Stimulated activated CD8-positive, alpha-beta memory T cell treated with anti-CD3 and anti-CD28 coated beads, Interleukin-15, amount 100 ng/mL, for 1 hour (primary cell): Measurements from ENCODE around the gene MFAP2.
A peak's percentile ranks its signal among the peaks of the same experiment; 100 is the strongest.
"Not testable (repeated sequence)": the region's sequence is repeated elsewhere in the genome, so short reads cannot be mapped to it uniquely, and the experiment has no call there.

ENCODE experiments used
- DNase-seq: peaks from one replicate; pipeline ENCODE4 v3.0.0-alpha.2; 2020; ENCODE audit warnings: low read depth

Gene MFAP2

DNA sequence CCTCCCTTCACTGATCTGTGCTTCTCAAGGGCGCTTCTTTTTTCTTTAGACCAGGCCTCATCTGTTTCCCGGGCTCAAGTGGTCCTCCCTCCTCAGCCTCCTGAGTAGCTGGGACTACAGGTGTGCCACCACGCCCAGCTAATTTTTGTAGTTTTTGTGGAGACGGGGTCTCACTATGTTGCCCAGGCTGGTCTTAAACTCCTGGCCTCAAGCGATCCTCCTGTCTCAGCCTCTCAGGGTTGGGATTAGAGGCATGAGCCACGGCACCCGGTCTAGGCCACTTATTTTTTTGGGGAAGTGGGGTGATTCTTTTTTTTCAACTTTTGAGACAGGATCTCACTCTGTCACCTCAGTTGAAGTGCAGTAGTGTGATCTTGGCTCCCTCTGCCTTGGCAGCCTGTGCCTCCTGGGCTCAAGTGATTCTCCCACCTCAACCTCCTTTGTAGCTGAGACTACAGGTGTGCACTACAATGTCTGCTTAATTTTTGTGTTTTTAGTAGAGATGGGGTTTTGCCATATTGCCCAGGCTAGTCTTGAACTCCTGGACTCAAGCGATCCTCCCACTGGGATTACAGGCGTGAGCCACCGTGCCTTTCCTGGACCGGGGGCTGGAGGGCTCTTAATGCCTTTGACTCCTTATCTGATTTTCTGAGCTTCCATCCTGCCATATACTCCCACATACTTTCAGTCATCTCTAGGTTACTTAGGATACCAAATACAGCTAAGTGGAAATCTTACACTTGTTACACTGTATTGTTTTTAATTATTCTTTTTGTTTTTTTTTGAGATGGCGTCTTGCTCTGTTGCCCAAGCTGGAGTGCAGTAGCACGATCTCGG, 18.9 kb downstream of the MFAP2 start:
- no peak for DNase-seq

DNA sequence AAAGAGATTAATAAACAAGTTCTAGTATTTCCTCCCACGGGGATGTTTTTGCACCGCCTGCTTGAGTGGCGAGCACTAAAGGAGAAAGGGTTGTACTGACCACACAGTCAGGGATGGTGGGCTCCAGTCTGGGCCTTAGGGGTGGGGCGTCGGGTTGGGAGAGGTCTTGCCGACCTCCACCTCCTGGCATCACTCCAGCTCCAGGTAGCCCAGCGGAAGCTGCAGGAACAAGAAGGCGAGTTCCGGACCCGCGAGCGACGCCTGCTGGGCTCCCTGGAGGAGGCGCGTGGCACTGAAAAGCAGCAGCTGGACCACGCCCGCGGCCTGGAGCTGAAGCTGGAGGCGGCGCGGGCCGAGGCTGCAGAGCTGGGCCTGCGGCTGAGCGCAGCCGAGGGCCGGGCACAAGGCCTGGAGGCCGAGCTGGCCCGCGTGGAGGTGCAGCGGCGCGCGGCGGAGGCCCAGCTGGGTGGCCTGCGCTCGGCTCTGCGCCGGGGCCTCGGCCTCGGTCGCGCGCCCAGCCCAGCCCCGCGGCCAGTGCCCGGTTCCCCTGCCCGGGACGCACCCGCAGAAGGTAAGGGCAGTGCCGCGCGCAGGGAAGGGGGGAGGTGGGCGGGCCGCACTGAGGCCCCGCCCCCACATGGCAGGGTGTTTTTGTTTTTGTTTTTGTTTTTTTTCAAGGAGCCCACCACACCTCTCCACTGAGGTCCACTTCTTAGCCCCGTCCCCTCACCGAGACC, 19.7 kb downstream of the MFAP2 start:
- DNase-seq: peak; percentile 52

DNA sequence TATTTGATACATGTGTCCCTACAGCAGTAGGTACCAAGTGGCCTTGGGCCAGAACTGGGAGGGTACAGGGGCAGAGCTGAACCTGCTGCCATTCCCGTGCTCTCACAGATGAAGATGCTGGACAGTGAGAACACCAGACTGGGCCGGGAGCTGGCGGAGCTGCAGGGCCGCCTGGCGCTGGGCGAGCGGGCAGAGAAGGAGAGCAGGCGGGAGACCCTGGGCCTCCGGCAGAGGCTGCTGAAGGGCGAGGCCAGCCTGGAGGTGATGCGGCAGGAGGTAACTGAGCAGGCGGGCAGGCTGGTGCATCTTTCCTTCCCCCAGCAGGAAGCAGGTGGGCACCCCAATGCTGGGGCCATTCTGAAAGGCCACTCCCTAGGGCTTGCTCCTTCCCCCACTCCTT, 21.9 kb downstream of the MFAP2 start:
- DNase-seq: no peak

DNA sequence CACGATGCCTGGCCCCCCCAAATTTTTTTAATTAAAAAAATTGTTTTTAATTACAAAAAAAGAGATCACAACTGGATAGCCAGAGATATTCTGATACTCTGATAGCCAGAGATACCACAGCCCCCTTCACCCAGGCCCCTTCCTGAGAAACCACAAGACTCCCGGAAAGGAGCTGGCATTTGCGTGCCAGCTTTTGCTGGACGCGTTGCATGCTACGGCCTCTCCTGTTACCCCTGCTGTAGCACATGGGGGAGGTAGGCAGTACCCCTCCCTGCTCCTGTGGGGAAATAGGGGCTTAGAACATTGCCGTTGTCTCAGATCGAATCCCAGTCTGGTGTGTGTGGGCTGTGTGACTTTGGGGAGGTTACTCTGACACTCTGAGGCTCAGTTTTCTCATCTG, 22.7 kb downstream of the MFAP2 start:
- DNase-seq: no peak

DNA sequence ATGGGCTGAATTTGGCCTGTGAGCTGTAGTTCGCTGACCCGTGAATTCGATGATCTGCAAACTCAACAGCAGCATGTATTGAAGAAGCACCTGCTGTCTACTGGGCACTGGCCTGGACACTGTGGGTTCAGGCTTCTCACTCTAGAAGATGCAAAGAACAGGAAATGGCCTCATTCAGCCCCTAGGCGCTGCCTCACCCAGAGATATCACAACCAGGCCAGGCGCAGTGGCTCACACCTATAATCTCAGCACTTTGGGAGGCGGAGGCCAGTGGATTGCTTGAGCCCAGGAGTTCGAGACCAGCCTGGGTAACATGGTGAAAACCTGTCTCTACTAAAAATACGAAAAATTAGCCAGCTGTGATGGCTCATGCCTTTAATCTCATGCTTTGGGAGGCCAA, 23.6 kb downstream of the MFAP2 start:
- no peak for DNase-seq

DNA sequence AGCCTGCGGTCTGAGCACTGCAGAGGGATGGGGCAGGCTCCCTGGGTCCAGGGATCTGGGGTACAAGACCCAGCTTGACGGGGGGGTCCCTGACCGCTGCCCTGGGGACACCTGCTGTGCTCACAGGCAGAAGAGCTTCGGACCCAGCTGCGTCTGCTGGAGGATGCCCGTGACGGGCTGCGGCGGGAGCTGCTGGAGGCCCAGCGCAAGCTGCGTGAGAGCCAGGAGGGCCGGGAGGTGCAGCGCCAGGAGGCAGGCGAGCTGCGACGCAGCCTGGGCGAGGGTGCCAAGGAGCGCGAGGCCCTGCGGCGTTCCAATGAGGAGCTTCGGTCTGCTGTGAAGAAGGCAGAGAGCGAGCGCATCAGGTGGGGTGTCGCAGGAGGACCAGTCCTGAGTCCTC, 25.2 kb downstream of the MFAP2 start:
- DNase-seq: no peak

DNA sequence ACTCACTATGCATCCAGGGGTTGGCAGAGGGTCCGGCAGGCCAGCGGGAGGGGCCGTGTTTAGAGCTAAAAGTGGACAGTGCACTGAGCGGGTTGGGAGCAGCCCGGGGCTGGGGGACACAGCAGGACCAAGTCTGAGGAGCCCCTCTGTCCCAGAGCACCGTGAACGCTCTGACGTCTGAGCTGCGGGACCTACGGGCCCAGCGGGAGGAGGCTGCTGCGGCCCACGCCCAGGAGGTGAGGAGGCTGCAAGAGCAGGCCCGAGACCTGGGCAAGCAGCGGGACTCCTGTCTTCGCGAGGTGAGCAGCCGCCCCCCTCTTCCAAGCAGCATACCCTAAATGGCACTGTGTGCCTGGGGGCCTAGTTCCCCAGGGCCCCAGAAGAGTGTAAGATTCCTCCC, 25.8 kb downstream of the MFAP2 start:
- no peak for DNase-seq

DNA sequence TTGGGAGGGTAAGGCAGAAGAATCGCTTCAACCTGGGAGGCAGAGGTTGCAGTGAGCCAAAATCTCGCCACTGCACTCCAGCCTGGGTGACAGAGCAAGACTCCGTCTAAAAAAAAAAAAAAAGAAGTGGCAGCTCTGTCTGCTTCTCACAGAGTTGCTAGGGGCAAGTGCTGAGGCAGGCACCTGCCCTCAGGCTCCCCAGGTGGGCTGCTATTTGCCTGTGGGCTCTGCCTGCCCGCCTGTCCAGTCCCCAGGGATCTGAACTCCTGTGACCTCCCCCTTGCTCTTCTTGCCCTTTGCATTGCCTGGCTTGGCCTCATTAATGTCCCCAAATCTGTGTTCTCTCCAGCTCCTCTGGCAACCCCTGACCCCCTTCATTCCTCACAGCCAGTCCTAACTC, 28.0 kb downstream of the MFAP2 start:
- not testable (repeated sequence) for DNase-seq

DNA sequence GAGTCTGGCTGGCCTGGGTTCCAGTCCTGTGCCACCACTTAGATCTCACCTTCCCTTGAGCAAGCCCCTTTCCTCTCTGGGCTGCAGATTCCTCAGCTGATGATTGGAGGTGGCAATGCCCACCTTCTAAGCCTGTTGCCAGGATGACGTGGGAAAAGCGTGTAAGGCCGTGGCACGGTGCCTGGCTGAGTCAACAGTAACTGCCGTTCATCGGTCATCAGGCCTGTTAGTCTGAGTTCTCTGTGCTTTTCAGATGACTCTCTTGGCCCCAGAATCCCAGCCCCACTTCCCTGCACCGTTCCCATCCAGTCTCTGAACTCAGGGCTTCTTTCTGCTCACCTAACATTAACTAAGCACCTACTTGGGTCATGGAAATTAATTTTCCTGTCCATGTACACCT, 31.4 kb downstream of the MFAP2 start:
- DNase-seq: not testable (repeated sequence)

DNA sequence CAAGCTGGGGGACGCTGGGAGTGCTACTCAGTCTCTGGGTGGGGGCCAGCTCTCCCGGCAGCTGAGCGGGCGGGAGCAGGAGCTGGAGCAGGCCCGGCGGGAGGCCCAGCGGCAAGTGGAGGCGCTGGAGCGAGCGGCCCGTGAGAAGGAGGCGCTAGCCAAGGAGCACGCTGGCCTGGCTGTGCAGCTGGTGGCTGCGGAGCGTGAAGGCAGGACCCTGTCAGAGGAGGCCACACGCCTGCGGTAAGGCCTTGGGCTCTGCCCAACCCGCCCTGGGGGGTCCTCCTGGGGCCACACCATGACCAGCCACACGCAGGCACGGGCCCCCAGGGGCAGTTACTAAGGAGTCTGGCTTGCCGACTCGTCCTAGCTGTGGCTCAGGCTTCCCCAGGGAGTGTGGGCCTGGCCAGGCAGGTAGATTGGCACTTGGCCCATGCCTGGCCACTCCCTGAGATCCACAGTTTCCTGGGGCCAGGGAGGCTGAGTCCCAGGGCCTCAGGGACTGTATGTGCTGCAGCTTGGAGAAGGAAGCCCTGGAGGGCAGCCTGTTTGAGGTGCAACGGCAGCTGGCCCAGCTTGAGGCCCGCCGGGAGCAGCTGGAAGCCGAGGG, 32.0 kb downstream of the MFAP2 start:
- DNase-seq: not testable (repeated sequence)

DNA sequence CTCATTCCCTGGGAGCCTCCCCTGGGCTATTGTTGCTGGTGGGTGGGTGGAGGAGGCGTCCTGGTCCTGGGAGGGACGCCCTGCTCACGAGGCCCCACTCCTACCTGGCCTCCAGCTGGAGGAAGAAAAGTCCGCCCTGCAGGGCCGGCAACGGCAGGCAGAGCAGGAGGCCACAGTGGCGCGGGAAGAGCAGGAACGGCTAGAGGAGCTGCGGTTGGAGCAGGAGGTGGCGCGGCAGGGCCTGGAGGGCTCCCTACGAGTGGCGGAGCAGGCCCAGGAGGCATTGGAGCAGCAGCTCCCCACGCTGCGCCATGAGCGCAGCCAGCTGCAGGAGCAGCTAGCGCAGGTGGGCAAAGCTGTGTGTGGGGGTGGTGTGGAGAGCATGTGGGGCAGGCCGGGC, 33.8 kb downstream of the MFAP2 start:
- DNase-seq: no peak

DNA sequence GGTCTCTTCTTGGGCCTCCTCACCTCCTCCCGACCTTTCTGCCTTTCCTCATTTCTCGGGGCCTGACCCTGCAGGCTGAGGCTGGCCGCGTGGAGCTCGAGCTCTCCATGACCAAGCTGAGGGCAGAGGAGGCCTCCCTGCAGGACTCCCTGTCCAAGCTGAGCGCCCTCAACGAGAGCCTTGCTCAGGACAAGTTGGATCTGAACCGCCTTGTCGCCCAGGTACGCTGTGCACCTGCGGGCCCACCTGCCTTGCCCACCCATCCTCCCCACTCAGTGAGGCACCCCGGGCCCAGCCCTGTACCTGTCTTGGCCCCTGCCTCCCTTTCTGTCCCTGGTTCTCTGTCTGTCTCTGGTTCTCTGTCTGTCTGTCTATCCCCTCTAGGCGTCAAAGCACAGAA, 34.2 kb downstream of the MFAP2 start:
- DNase-seq: not testable (repeated sequence)

DNA sequence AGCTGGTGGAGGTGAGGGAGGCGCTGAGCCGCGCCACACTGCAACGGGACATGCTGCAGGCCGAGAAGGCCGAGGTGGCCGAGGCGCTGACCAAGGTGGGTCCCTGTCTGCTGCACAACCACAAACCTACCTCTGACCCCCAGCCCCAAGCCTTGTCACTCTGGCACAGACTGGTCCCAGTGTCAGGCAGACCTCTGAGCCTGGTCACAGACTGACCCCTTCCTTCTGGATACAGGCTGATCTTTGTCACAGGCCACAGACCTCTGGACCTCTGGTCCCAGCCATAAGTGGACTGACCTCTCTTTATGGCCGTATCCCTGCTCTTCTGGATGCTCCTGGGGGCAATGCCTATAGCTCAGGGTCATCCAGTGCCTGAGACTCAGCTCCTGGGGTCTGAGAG, 34.9 kb downstream of the MFAP2 start:
- not testable (repeated sequence) for DNase-seq

DNA sequence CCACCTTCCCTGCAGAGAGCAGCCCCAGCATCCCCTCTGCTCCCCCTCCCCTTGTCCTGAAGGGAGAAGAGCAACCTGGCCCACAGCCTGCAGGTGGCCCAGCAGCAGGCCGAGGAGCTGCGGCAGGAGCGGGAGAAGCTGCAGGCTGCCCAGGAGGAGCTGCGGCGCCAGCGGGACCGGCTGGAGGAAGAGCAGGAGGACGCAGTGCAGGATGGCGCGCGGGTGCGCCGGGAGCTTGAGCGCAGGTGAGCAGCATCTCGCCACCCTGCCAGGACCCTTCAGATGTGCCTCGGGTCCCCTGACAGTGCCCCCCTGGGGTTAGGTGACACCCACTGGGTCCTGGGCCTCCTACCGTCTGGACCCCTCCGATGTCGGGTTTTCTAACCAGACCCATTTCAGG, 36.4 kb downstream of the MFAP2 start:
- DNase-seq: no peak

DNA sequence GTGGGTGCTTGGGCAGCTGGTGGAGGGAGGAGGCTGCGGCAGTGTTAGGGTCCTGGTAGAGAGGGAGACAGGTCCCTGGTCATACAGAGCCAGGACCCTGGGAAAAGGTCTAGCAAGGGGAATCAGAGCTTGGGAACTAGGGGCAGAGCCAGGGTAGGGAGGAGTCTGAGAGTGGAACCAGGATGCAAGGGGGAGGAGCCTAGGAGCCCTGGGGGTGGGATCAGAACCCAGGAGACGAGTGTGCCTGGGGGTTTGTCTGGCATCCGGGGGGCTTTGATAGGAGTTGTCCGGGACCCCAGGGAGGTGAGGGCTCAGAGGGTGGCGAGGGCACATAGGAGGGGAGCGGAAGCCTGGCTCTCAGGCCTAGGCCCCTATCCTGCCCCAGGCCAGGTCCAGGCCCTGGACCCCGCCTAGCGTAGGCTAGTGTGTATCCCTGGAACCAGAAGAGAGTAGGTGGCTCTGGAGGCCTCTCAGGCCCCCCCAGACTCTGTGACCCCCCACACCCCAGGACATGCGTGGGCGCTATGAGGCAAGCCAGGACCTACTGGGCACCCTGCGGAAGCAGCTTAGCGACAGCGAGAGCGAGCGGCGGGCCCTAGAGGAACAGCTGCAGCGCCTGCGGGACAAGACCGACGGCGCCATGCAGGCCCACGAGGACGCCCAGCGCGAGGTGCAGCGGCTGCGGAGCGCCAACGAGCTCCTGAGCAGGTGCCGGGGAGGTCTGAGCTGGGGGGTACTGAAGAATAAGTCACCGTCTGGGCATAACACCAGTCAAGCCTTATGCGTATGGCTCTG, 40.8 kb downstream of the MFAP2 start:
- DNase-seq: not testable (repeated sequence)

DNA sequence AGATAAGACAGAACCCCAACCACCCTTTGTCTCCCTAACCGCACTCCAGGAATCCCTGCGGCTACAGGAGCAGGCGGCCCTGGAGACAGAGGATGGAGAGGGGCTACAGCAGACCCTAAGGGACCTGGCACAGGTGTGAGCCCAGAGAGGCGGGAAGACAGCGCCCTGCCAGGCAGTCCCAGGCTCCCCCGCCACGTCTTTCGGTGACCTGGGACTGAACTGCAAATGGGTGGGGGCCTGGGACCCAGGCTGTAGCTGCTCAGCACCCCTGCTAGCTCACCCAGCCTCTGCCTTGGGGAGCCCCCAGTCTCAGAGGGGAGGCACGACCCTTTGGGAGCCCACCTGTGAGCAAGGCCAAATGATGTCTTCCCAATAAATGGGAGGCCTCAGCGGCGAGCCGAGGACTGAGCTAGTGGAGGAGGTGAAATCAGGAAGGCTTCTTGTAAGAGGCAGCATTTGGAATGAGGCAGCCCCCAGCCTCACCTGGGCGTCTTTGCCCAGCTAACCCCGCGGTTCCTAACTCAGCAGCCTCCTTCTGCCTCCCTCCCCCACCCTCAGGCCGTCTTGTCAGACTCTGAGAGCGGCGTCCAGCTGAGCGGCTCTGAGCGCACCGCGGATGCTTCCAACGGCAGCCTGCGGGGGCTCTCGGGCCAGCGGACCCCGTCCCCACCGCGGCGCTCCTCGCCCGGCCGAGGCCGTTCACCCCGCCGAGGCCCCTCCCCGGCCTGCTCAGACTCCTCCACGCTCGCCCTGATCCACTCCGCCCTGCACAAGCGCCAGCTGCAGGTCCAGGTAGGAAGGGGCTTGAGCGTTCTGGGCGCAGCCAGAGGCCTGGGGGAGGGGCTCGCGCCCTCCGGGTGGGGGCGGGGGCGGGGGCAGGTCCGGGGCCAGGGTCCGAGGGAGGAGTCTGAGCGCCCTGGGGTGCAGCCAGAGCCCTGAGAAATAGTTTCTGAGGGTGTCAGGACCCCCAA, 41.8 kb downstream of the MFAP2 start:
- no peak for DNase-seq

DNA sequence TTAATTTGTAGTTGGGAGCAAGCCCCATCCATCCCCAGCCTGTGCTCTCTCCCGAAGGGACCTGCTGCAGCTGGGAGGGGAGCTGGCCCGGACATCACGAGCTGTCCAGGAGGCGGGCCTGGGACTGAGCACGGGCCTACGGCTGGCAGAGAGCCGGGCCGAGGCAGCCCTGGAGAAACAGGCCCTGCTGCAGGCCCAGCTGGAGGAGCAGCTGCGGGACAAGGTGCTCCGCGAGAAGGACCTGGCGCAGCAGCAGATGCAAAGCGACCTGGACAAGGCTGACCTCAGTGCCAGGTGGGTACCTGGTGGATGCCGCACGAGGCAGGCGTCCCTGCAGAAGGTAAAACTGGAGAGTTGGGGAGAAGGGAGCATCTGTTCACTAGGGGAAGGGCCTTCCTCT, 43.8 kb downstream of the MFAP2 start:
- not testable (repeated sequence) for DNase-seq

DNA sequence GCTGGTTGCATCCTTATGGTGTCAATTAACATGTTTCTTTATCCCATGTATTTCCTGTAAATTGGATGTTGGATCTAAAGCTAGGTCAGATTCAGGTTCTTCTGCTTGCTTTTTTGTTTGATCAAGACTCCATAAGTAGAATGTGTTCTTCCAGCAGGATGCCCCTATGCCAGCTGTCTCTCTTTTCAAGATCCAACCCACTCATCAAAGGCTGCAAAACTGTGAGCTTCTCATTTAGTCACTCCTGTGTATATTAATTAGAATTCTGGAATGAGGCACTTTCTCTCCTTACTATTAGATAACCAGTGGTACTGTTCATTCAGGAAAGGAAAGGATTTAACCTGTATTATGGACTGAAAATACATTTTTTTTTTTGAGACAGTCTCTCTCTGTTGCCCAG, 46.5 kb downstream of the MFAP2 start:
- not testable (repeated sequence) for DNase-seq

DNA sequence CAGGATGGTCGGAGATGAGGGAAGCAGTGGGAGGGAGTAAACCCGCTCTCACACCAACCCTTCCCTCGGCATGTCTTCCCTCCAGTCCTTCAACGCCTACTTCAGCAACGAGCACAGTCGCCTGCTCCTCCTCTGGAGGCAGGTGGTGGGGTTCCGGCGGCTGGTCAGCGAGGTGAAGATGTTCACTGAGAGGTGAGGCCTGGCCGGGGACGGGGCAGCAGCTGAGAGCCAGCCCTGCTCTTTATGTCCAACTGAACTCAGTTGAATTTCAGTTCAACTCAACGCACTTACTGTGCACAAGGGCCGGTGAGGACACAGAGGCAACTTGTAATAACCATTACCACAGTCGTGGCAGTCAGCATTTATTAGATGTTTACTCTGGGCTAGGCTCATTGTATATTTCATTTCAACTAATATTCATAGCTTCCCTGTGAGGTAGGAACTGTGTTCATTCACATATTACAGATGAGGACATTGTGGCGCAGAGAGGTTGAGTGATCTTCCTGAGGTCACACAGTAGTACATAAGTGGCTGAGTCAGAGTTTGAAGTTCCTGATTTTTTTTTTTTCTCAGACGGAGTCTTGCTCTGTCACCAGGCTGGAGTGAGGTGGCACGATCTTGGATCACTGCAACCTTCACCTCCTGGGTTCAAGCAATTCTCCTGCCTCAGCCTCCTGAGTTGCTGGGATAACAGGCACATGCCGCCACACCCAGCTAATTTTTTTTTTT, 49.0 kb downstream of the MFAP2 start:
- not testable (repeated sequence) for DNase-seq
